Astrocyte of the spinal cord (primary cell): ENCODE results near the gene VSIG10.

ENCODE experiments used
- DNase-seq: peaks from one replicate; pipeline ENCODE4 v3.0.0; 2011; ENCODE audit warnings: low read depth, low spot score
- H3K4me3 ChIP-seq: 2 replicates; pipeline ENCODE4 v1.5.1; 2011; ENCODE audit warnings: low read depth, mild to moderate bottlenecking, low read length, moderate library complexity
- CTCF ChIP-seq: IDR thresholded peaks from 2 replicates; pipeline ENCODE4 v1.5.1; 2012; ENCODE audit warnings: low read depth, mild to moderate bottlenecking, low read length, inconsistent platforms
- in situ Hi-C: cut with HindIII; loops from 2 replicates; pipeline ENCODE4 v1.10.0; 2017; ENCODE audit warnings: low sequenced_read_pairs

The VSIG10 gene

GRCh38 chr12:118046430-118046829 is 57.4 kb downstream of the VSIG10 start:
- no peak for DNase-seq
- TF ChIP-seq CTCF = no peak
- H3K4me3 ChIP-seq = no peak overlapping the region

GRCh38 chr12:118044577-118044976 is 59.2 kb downstream of the VSIG10 start:
- no peak overlapping the region for H3K4me3 ChIP-seq
- in situ Hi-C loops = no loop called here
- TF ChIP-seq CTCF = no peak
- DNase-seq = no peak

More at GRCh38 chr12:118046430-118046829, 57.4 kb downstream of the VSIG10 start:
- in situ Hi-C loops = no loop called here

GRCh38 chr12:118044075-118044474 is 59.7 kb downstream of the VSIG10 start:
- TF ChIP-seq CTCF = no peak
- no peak for DNase-seq
- in situ Hi-C loops = no loop called here
- no peak overlapping the region for H3K4me3 ChIP-seq

- no peak for TF ChIP-seq CTCF
- DNase-seq = no peak
- in situ Hi-C loops = no loop called here
- H3K4me3 ChIP-seq = no peak overlapping the region
These were observed 61.7 kb downstream of the VSIG10 start for GRCh38 chr12:118042091-118042490.

- no peak for TF ChIP-seq CTCF
- no peak overlapping the region for H3K4me3 ChIP-seq
- in situ Hi-C loops = no loop called here
- no peak for DNase-seq
These were observed 65.7 kb downstream of the VSIG10 start for GRCh38 chr12:118038137-118038536.

- TF ChIP-seq CTCF = no peak
- in situ Hi-C loops = no loop called here
- no peak overlapping the region for H3K4me3 ChIP-seq
- DNase-seq = no peak
These were observed 67.0 kb downstream of the VSIG10 start for GRCh38 chr12:118036672-118037411.
